ENCODE measurements around the gene CD58.

CD58 gene

DNA sequence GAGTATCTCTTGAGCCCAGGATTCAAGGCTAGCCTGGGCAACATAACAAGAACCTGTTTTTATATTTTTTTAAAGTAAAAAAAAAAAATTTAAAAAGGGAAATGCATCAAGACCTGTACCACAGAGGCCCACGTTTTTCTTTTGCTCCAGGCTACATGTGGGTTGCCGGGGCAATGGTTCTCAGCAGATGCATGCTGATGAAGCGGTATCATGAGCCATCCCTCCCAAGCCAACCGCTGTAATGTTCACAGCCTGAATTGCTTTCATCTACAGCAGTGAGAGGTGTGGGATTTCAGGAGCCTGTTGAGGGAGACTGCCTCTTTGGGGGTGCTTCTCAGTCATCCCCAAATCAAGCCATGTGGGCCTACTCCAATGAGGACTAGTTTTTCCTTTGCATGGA lies 60.5 kb downstream of the CD58 start:
- no peak for DNase-seq (ENCODE audit: low read depth in 2 of 2)

GRCh38 chr1:116508984-116509980 lies 61.5 kb downstream of the CD58 start:
- DNase-seq (ENCODE audit: low read depth in 2 of 2) = peak in 1 of 2 donors; percentile 21

DNA sequence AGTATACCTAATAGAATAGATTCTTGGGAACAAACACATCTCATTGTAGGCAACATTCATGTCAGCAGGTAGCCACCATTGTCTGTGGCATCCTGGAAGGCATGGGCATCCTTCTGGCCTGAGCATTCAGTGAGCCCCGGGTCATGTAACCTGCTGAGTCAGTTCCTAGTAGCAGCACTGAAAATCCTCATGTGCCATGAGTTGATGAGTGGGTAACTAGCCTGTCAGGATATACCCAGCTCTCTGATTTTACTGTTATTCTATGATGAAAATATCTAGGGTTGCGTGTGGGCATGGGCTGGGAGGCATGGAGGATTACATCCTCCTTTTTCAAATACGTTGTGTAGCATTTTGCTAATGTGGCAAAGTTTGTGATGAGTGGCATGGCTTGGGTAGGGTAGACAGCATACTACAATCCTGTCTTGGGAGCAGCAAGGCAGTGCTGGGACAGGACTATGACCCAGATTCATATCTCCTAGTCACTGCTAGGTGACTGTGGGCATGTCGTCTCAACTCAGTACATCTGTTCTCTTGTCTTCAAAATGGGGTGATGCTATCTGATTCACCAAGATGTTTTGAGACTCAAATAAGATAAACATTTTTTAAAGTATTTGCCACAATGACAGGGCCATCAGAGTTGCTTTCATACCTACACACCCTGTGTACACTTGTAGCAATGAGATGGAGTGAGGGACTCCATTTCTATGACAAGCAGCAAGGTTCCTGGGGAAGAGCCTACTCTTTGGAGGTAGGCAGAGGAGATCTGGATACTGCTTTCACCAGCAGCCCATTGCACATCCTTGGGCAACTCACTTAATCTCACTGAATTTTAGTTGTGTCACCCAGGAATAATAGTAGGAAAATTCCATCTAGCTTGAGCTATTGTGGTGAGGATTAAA lies 62.5 kb downstream of the CD58 start:
- DNase-seq (ENCODE audit: low read depth in 2 of 2) = no peak

DNA sequence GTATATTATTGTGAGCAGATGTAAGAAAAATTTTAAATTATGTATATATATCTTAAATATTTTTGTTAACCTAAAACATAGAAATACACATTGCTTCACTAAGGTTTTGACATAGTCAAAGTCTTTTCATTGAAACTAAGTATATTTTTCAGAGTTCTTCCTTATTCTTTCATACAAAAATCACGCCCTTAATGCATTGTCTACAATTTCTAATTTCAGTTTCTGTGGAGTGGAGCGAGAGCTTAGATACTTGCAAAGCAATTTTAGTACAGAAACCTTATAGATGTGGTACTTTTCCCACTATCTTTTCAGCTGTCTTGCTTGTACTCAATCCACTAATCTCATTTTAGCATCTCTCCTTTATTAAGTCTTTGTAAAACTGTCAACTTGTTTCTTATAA lies 63.2 kb downstream of the CD58 start:
- no peak for DNase-seq (ENCODE audit: low read depth in 2 of 2)

GRCh38 chr1:116506132-116507004 lies 64.5 kb downstream of the CD58 start:
- no peak for DNase-seq (ENCODE audit: low read depth in 2 of 2)

DNA sequence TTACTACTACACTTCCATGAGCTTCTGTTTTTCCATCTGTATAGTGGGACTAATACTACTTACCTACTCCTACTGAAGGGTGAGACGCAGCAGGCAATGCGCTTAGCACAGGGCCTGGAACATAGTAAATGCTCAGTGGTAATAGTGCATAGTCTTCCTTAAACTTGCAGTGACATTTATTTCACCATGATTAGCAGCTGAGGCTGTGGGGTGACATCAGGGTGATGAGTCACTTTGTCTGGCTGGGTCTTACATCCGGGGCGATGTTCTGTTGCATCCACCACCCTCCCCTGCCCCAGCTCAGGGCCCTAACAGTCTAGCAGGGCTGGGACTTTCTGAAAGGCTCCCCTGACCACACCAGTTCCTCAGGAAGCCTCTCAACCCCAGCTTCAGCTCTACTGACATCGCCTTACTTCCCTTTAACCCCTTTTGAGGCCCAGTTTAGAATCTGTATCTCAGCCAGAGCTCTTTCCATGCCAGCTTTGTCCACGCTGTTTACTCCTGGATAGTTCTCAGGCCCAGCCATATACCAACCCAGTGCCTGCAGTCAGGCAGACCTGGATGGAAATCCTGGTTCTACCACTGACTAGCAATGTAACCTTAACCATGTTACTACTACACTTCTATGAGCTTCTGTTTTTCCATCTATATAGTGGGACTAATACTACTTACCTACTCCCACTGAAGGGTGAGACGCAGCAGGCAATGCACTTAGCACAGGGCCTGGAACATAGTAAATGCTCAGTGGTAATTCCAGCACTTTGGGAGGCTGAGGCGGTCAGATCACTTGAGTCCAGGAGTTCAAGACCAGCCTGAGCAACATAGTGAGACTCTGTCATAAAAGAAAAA lies 66.3 kb downstream of the CD58 start:
- DNase-seq (ENCODE audit: low read depth in 2 of 2) = peak; percentile 43 to 50

GRCh38 chr1:116503546-116504307 lies 67.1 kb downstream of the CD58 start:
- no peak for DNase-seq (ENCODE audit: low read depth in 2 of 2)

DNA sequence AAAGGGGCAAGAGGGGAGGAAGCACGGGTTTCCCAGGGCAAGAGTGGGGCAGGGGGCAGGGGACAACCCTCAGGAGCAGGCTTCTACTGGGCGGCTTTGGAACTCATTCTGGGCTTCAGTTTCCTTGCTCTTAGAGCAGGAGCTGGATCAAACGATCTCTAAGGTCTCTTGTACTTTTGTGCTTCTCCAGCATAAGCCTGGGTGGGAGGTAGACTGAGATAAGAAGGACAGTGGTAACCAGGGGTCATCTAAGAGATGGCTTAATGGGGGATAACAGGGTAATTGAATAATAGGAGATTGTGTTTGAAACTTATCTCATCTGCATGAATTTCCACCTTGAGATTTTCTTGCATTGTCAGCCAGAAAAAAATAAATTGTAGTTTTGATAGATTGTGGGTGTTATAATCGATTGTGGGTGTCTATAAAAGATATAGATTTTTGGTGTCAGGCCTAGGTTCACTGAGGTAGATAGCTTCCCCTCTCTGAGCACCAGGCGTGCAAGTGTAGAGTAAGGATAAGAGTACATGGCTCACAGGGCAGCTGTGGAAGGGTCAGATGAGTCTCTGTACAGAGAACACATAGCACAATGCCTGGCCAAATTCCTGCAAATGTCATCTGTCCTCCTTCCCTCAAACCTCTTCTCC lies 68.0 kb downstream of the CD58 start:
- DNase-seq (ENCODE audit: low read depth in 2 of 2) = no peak

DNA sequence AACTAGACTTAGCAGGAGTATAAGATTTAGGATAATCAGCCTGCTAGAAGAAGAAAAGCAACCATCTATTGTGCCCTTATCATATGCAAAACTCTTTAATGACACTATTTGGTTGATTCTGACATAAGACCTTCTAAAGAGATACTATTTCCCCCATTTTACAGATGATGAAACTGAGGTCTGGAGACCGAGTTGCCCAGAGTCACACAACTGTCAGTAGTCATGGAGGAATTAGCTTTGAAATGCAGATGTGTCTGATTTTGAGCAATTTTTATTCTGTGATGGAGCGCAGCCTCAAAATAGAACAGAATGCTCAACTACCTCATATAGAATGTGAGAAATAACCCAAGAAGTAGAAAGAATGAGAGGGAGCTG lies 69.0 kb downstream of the CD58 start:
- no peak for DNase-seq (ENCODE audit: low read depth in 2 of 2)

GRCh38 chr1:116501125-116501869 lies 69.5 kb downstream of the CD58 start:
- no peak for DNase-seq (ENCODE audit: low read depth in 2 of 2)

GRCh38 chr1:116498789-116499628 lies 71.8 kb downstream of the CD58 start:
- DNase-seq (ENCODE audit: low read depth in 2 of 2) = peak in 1 of 2 donors; percentile 38

DNA sequence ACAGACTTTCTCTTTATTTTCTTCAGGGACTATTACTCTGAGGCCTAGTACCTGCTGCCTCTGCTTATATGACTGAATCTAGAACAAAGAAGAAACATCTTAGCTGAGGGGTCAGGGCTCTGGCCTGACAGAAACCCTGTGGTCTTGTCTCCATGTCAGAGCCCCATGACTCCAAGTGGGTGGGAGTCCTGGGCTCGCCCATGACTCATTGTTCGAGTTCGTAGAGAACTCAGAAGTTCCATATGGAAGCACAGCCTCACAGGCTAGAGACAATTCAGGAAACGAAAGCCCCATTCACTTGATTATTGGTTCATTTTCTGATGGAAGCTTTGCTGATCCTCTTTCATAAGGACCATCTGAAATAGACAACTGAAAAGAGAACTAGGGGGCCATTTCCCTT lies 73.2 kb downstream of the CD58 start:
- no peak for DNase-seq (ENCODE audit: low read depth in 2 of 2)

DNA sequence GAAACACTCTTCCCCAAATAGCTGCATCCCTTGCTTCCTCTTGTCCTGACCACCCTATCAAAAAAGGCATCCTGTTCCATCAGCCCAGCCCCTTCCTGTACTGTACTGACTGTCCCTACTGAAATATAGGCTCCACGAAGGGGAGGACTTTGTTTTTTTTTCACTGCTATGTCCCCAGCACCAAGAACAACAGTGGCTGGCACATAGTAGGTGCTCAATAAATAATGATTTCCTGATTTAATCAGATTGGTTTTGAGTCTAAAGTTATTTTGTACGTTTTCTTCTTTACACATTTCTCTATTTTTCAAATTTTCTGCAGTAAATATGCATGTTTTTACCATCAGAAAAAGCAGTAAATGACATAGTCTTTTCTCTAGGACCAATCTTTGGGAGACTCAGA lies 73.9 kb downstream of the CD58 start:
- DNase-seq (ENCODE audit: low read depth in 2 of 2) = no peak

DNA sequence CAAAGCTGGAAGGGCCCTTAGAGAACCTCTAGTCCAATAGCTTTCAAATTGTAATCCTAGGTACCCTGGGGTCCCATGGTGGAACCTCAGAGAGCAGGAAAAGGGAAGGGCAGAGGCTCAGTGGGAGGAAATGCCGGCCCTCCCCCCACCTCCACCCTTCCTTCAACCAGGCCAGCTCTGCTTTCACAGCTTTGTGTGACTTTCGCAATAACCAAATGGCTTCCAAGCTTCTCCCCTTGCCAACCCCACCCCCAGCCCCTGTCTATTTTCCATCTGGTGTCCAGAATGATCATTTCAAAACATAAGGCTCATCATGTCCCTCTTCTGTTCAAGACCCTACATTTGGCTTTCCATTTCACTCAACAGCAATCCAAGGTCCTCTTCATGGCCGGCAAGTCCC lies 74.4 kb downstream of the CD58 start:
- DNase-seq (ENCODE audit: low read depth in 2 of 2) = no peak

- no peak for DNase-seq (ENCODE audit: low read depth in 2 of 2)
Measured at GRCh38 chr1:116495535-116495934, 75.3 kb downstream of the CD58 start.

- DNase-seq (ENCODE audit: low read depth in 2 of 2) = no peak
Measured at GRCh38 chr1:116494745-116495144, 76.1 kb downstream of the CD58 start.

- no peak for DNase-seq (ENCODE audit: low read depth in 2 of 2)
Measured at GRCh38 chr1:116494353-116494692, 76.5 kb downstream of the CD58 start.
